ENCODE measurements around the gene FAM78A. TPM values are rescaled to one million over a fixed set of nuclear protein-coding genes. Genes with fewer than 3 reads are reported as not detected.
A peak's percentile ranks its signal among the peaks of the same experiment; 100 is the strongest.
"Not testable (repeated sequence)": the region's sequence is repeated elsewhere in the genome, so short reads cannot be mapped to it uniquely, and the experiment has no call there.

The FAM78A gene
- total and polyA plus RNA-seq, 11 donors, result 13.6 to 37.9 (median 33.4) TPM

- 51 to 57% (median 55%) methylated on average over 6 of the region's 6 CpGs for WGBS, 4 donors
- intact Hi-C loops (cut with DNase I), result no loop called here
- Histone ChIP-seq H3K36me3 (peaks cover 0 to 52% (median 22%) of the 10 kb centered on the region in 9 donors), H3K4me3 (no peak overlapping the region), H3K9me3 (peaks cover 0 to 3% (median under 1%) of the 10 kb centered on the region in 12 donors), H3K27me3 (no peaks in the 10 kb centered on the region), H3K27ac (peak overlapping the region in 1 of 12 donors; percentile 41), H3K4me1 (peaks cover 0 to 27% (median 14%) of the 10 kb centered on the region in 12 donors)
- ATAC-seq (peak in 2 of 4 donors; percentile 38 to 39), DNase-seq (no peak)
- TF ChIP-seq, protein P1, sequence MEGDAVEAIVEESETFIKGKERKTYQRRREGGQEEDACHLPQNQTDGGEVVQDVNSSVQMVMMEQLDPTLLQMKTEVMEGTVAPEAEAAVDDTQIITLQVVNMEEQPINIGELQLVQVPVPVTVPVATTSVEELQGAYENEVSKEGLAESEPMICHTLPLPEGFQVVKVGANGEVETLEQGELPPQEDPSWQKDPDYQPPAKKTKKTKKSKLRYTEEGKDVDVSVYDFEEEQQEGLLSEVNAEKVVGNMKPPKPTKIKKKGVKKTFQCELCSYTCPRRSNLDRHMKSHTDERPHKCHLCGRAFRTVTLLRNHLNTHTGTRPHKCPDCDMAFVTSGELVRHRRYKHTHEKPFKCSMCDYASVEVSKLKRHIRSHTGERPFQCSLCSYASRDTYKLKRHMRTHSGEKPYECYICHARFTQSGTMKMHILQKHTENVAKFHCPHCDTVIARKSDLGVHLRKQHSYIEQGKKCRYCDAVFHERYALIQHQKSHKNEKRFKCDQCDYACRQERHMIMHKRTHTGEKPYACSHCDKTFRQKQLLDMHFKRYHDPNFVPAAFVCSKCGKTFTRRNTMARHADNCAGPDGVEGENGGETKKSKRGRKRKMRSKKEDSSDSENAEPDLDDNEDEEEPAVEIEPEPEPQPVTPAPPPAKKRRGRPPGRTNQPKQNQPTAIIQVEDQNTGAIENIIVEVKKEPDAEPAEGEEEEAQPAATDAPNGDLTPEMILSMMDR (IDR thresholded peaks at IDR 0.05), result no peak
- TF ChIP-seq POLR2A (IDR thresholded peaks at IDR 0.05), result no peak
Measured at GRCh38 chr9:131217331-131218031, 58.8 kb downstream of the FAM78A start.

- H3K4me3 ChIP-seq, result no peak overlapping the region
- WGBS, 4 donors, result 85 to 93% (median 89%) methylated on average over 4 of the region's 4 CpGs
Measured at GRCh38 chr9:131216806-131217205, 59.5 kb downstream of the FAM78A start.

GRCh38 chr9:131214876-131215275, 61.4 kb downstream of the FAM78A start:
- intact Hi-C loops (cut with DNase I), result no loop called here
- Histone ChIP-seq H3K9me3 (peaks cover 0 to 23% (median 8%) of the 10 kb centered on the region in 12 donors), H3K36me3 (peaks cover 0 to 44% (median 28%) of the 10 kb centered on the region in 9 donors), H3K4me1 (peaks cover 0 to 27% (median 14%) of the 10 kb centered on the region in 12 donors), H3K4me3 (no peak overlapping the region), H3K27me3 (no peaks in the 10 kb centered on the region), H3K27ac (peak overlapping the region in 4 of 12 donors; percentile 8 to 21 (median 12))
- DNase-seq, result no peak
- TF ChIP-seq, protein P1 (IDR thresholded peaks at IDR 0.05), result no peak
- TF ChIP-seq POLR2A (IDR thresholded peaks at IDR 0.05), result no peak
- 30 to 49% (median 39%) methylated on average over 4 of the region's 4 CpGs for WGBS, 4 donors
- ATAC-seq, result no peak

More at GRCh38 chr9:131216806-131217205, 59.5 kb downstream of the FAM78A start:
- Histone ChIP-seq H3K27me3 (no peaks in the 10 kb centered on the region), H3K9me3 (peaks cover 0 to 10% (median 5%) of the 10 kb centered on the region in 12 donors), H3K4me1 (peaks cover 0 to 27% (median 14%) of the 10 kb centered on the region in 12 donors), H3K27ac (peak overlapping the region in 1 of 12 donors; percentile 41), H3K36me3 (peaks cover 0 to 46% (median 29%) of the 10 kb centered on the region in 9 donors)
- no peak for ATAC-seq
- TF ChIP-seq, protein P1 (IDR thresholded peaks at IDR 0.05), result no peak
- TF ChIP-seq POLR2A (IDR thresholded peaks at IDR 0.05), result no peak
- DNase-seq, result no peak
- intact Hi-C loops (cut with DNase I), result no loop called here

GRCh38 chr9:131214286-131214856, 61.9 kb downstream of the FAM78A start:
- intact Hi-C loops (cut with DNase I), result no loop called here
- Histone ChIP-seq H3K4me1 (peaks cover 0 to 27% (median 14%) of the 10 kb centered on the region in 12 donors), H3K27ac (peak overlapping the region in 3 of 12 donors; percentile 8 to 21 (median 17)), H3K4me3 (no peak overlapping the region), H3K36me3 (peaks cover 0 to 45% (median 28%) of the 10 kb centered on the region in 9 donors), H3K27me3 (no peaks in the 10 kb centered on the region), H3K9me3 (peaks cover 0 to 23% (median 8%) of the 10 kb centered on the region in 12 donors)
- no peak for TF ChIP-seq POLR2A (IDR thresholded peaks at IDR 0.05)
- TF ChIP-seq, protein P1 (IDR thresholded peaks at IDR 0.05), result no peak
- WGBS, 4 donors, result 54 to 67% (median 57%) methylated on average over 7 of the region's 7 CpGs
- ATAC-seq (peak in 2 of 4 donors; percentile 29 to 54), DNase-seq (no peak)

- ATAC-seq; intact Hi-C loops (cut with DNase I); DNase-seq; H3K27me3 ChIP-seq; H3K27ac ChIP-seq; H3K4me3 ChIP-seq: not testable (repeated sequence)
- peaks cover 0 to 56% (median 34%) of the 10 kb centered on the region in 9 donors for H3K36me3 ChIP-seq
- WGBS, 4 donors, result 94 to 100% (median 94%) methylated on average over 4 of the region's 4 CpGs
- peaks cover 0 to 23% (median 8%) of the 10 kb centered on the region in 12 donors for H3K9me3 ChIP-seq
- peaks cover 0 to 22% (median 14%) of the 10 kb centered on the region in 12 donors for H3K4me1 ChIP-seq
Measured at GRCh38 chr9:131211920-131212319, 64.4 kb downstream of the FAM78A start.
